GM23248 (cell line): Measurements from ENCODE around the gene NDC80. TPM values are rescaled to one million over a fixed set of nuclear protein-coding genes. Genes with fewer than 3 reads are reported as not detected.

Source experiments
- DNase-seq: peaks from one replicate; pipeline ENCODE4 v3.0.0-alpha.2; 2015
- H2AFZ ChIP-seq: fragments of 200-600 bp; sonication (generic); 2 replicates; pipeline ENCODE4 v1.6.1; 2016; ENCODE audit warnings: antibody characterized with exemption
- H3F3A ChIP-seq: fragments of 200-600 bp; sonication (generic); 2 replicates; pipeline ENCODE4 v1.6.1; 2016; ENCODE audit warnings: mild to moderate bottlenecking, antibody characterized with exemption, mixed run types; ENCODE audit not compliant: insufficient read depth
- H3K27ac ChIP-seq: fragments of 200-600 bp; sonication (generic); 2 replicates; pipeline ENCODE4 v1.5.1; 2016; ENCODE audit warnings: mild to moderate bottlenecking
- H3K27me3 ChIP-seq: fragments of 200-600 bp; sonication (generic); replicated peaks from 2 replicates; pipeline ENCODE4 v1.6.1; 2016; ENCODE audit warnings: mild to moderate bottlenecking; ENCODE audit not compliant: insufficient read depth
- H3K36me3 ChIP-seq: fragments of 200-600 bp; sonication (generic); 2 replicates; pipeline ENCODE4 v1.6.1; 2016; ENCODE audit warnings: low read depth, mild to moderate bottlenecking
- H3K4me1 ChIP-seq: fragments of 200-600 bp; sonication (generic); 2 replicates; pipeline ENCODE4 v1.6.1; 2016; ENCODE audit warnings: mild to moderate bottlenecking; ENCODE audit not compliant: insufficient read depth
- H3K4me2 ChIP-seq: fragments of 200-600 bp; sonication (generic); one replicate; pipeline ENCODE4 v1.6.1; 2016; ENCODE audit warnings: mild to moderate bottlenecking; ENCODE audit not compliant: unreplicated experiment
- H3K4me3 ChIP-seq: fragments of 200-600 bp; sonication (generic); 2 replicates; pipeline ENCODE4 v1.5.1; 2016; ENCODE audit warnings: mild to moderate bottlenecking
- H3K79me2 ChIP-seq: fragments of 200-600 bp; sonication (generic); 2 replicates; pipeline ENCODE4 v1.6.1; 2016; ENCODE audit warnings: mild to moderate bottlenecking; ENCODE audit not compliant: insufficient read depth
- H3K9ac ChIP-seq: fragments of 200-600 bp; sonication (generic); 2 replicates; pipeline ENCODE4 v1.6.1; 2016; ENCODE audit warnings: mild to moderate bottlenecking
- H3K9me2 ChIP-seq: fragments of 200-600 bp; sonication (generic); 2 replicates; pipeline ENCODE4 v1.6.1; 2016; ENCODE audit warnings: mixed run types, mild to moderate bottlenecking, moderate library complexity; ENCODE audit not compliant: insufficient read depth
- H3K9me3 ChIP-seq: fragments of 200-600 bp; sonication (generic); one replicate; pipeline ENCODE4 v1.6.1; 2017; ENCODE audit warnings: low read depth
- H4K20me1 ChIP-seq: fragments of 200-600 bp; sonication (generic); 2 replicates; pipeline ENCODE4 v1.6.0; 2016; ENCODE audit not compliant: insufficient read depth
- EZH2 ChIP-seq: fragments of 200-600 bp; sonication (generic); IDR thresholded peaks from 2 replicates; pipeline ENCODE4 v1.6.1; 2018; ENCODE audit warnings: antibody characterized with exemption, mild to moderate bottlenecking; ENCODE audit not compliant: insufficient read depth, poor library complexity, severe bottlenecking
- EZH2phosphoT487 ChIP-seq: fragments of 200-600 bp; sonication (generic); IDR thresholded peaks from 2 replicates; pipeline ENCODE4 v1.6.1; 2018; ENCODE audit warnings: antibody characterized with exemption, moderate library complexity, mild to moderate bottlenecking, low read depth; ENCODE audit not compliant: insufficient read depth
- WGBS, 2 experiments: methylation state at CpG; one replicate each; pipeline ENCODE4 v1.1.6; 2015 to 2017; ENCODE audit warnings: low lambda C conversion rate in 2 of 2, low coverage in 1 of 2; ENCODE audit errors: missing lambda C conversion rate in 2 of 2; 5-methylcytosine and 5-hydroxymethylcytosine counted together
- in situ Hi-C: fragments of 300-500 bp; cut with MboI; formaldehyde crosslinking; loops from 2 replicates; pipeline ENCODE4 v1.15.0; 2020
- polyA plus RNA-seq: library from polyadenylated mRNA; unstranded; fragments of >200 nt; fragmentation: Nextera tagmentation; extraction: Ambion mirVana; gene quantifications from 2 replicates; pipeline ENCODE4 v1.2.1, GENCODE V29; 2016
- total RNA-seq: library from RNA; depleted of rRNA; stranded (reverse); fragments of >200 nt; shearing (Covaris generic); gene quantifications from 2 replicates; pipeline ENCODE4 v1.2.3, GENCODE V29; 2014

The NDC80 gene
- total and polyA plus RNA-seq, 2 experiments from 2014 or later = 10.9 to 16.0 TPM

GRCh38 chr18:2610549-2610948 lies 39.2 kb downstream of the NDC80 start:
- no peaks in the 10 kb centered on the region for H3K79me2 ChIP-seq
- in situ Hi-C loops = no loop called here
- DNase-seq = no peak
- no peaks in the 10 kb centered on the region for H3K27me3 ChIP-seq
- peaks cover 3% of the 10 kb centered on the region; the same call in 1 of the 2 replicates for H3K36me3 ChIP-seq
- H4K20me1 ChIP-seq = no peaks in the 10 kb centered on the region
- peaks cover 4% of the 10 kb centered on the region; the same call in 1 of the 2 replicates for H3K4me1 ChIP-seq
- TF ChIP-seq EZH2 = no peak
- no peak for TF ChIP-seq EZH2phosphoT487
- no peak overlapping the region for H3K27ac ChIP-seq
- H3K9ac ChIP-seq = no peak overlapping the region
- H2AFZ ChIP-seq = 0 out of 2 replicates have a peak overlapping the region, but pooled peaks have one; percentile 27
- no peaks in the 10 kb centered on the region for H3K9me3 ChIP-seq
- H3F3A ChIP-seq = no peaks in the 10 kb centered on the region
- no peak overlapping the region for H3K4me2 ChIP-seq
- H3K4me3 ChIP-seq = no peak overlapping the region
- 81 to 83% methylated on average over 5 of the region's 5 CpGs for WGBS, 2 experiments
- H3K9me2 ChIP-seq = no peaks in the 10 kb centered on the region

- in situ Hi-C loops = no loop called here
- H3K9me2 ChIP-seq = no peaks in the 10 kb centered on the region
- no peak overlapping the region for H3K9ac ChIP-seq
- no peak overlapping the region for H3K27ac ChIP-seq
- peaks cover 7% of the 10 kb centered on the region; the same call in 1 of the 2 replicates for H3K36me3 ChIP-seq
- no peaks in the 10 kb centered on the region for H3K79me2 ChIP-seq
- no peaks in the 10 kb centered on the region for H3K27me3 ChIP-seq
- no peak overlapping the region for H2AFZ ChIP-seq
- no peak overlapping the region for H3K4me2 ChIP-seq
- H3K4me3 ChIP-seq = no peak overlapping the region
- no peaks in the 10 kb centered on the region for H3K9me3 ChIP-seq
- no peak for TF ChIP-seq EZH2
- no peak for TF ChIP-seq EZH2phosphoT487
- 0 out of 2 replicates have a peak, but pooled peaks cover 6% of the 10 kb centered on the region for H3K4me1 ChIP-seq
- DNase-seq = no peak
- WGBS, 2 experiments = 100% methylated on average over 1 of the region's 1 CpG
- peaks cover 8% of the 10 kb centered on the region; the same call in 1 of the 2 replicates for H3F3A ChIP-seq
- H4K20me1 ChIP-seq = no peaks in the 10 kb centered on the region
Observed at GRCh38 chr18:2612996-2613395, 41.6 kb downstream of the NDC80 start.

GRCh38 chr18:2617401-2617998 lies 46.1 kb downstream of the NDC80 start:
- Histone ChIP-seq H3F3A (peaks cover 10% of the 10 kb centered on the region; the same call in 1 of the 2 replicates), H3K27ac (no peak overlapping the region), H3K36me3 (peaks cover 4% of the 10 kb centered on the region; the same call in 1 of the 2 replicates), H3K4me2 (no peak overlapping the region), H3K4me1 (0 out of 2 replicates have a peak, but pooled peaks cover 7% of the 10 kb centered on the region), H3K27me3 (no peaks in the 10 kb centered on the region), H3K79me2 (no peaks in the 10 kb centered on the region), H3K9ac (no peak overlapping the region), H4K20me1 (no peaks in the 10 kb centered on the region), H3K9me2 (no peaks in the 10 kb centered on the region), H3K4me3 (no peak overlapping the region), H2AFZ (no peak overlapping the region), H3K9me3 (no peaks in the 10 kb centered on the region)
- in situ Hi-C loops = no loop called here
- 75 to 82% methylated on average over 4 of the region's 4 CpGs for WGBS, 2 experiments
- DNase-seq = no peak
- TF ChIP-seq EZH2 (no peak), EZH2phosphoT487 (no peak)

DNA sequence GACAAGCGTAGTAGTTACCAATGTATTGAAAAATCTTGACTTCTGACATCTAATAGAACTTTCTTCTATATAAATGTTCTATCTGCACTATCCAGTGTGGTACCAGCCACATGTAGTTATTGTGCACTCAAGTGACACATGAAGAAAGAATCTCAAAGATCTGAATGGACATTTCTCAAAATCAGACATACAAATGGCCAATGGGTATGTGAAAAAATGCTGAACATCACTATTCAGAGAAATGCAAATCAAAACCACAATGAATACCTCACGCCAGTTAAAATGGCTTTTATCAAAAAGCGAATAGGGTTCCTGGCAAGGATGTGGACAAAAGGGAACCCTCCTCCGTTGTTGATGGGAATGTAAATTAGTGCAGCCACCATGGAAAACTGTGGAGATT lies 46.7 kb downstream of the NDC80 start:
- Histone ChIP-seq H3K9me3 (no peaks in the 10 kb centered on the region), H4K20me1 (no peaks in the 10 kb centered on the region), H3K4me1 (0 out of 2 replicates have a peak, but pooled peaks cover 7% of the 10 kb centered on the region), H3K27ac (no peak overlapping the region), H3K9ac (no peak overlapping the region), H3K79me2 (no peaks in the 10 kb centered on the region), H3K36me3 (peaks cover 4% of the 10 kb centered on the region; the same call in 1 of the 2 replicates), H2AFZ (no peak overlapping the region), H3K27me3 (no peaks in the 10 kb centered on the region), H3K4me2 (no peak overlapping the region), H3K9me2 (no peaks in the 10 kb centered on the region), H3K4me3 (no peak overlapping the region), H3F3A (peaks cover 10% of the 10 kb centered on the region; the same call in 1 of the 2 replicates)
- peak; percentile 17 for DNase-seq
- TF ChIP-seq EZH2phosphoT487 (no peak), EZH2 (no peak)
- WGBS, 2 experiments = 95 to 100% methylated on average over 4 of the region's 4 CpGs
- in situ Hi-C loops = no loop called here
